SK-N-SH treated with all-trans-retinoic acid at 6 μM for 48 hours (cell line): ENCODE data around the gene NLRX1.

Experiments used
- BACH2 ChIP-seq: fragments of 250-450 bp; sonication (Bioruptor Pico); IDR thresholded peaks from 2 replicates; pipeline ENCODE4 v1.9.0; 2021; ENCODE audit warnings: mild to moderate bottlenecking, borderline replicate concordance
- TF ChIP-seq, protein P1 (sequence below): fragments of 250-450 bp; sonication (Bioruptor Pico); IDR thresholded peaks from 2 replicates; pipeline ENCODE4 v1.8.0; 2020; ENCODE audit warnings: mild to moderate bottlenecking, moderate library complexity, borderline replicate concordance

DNA sequence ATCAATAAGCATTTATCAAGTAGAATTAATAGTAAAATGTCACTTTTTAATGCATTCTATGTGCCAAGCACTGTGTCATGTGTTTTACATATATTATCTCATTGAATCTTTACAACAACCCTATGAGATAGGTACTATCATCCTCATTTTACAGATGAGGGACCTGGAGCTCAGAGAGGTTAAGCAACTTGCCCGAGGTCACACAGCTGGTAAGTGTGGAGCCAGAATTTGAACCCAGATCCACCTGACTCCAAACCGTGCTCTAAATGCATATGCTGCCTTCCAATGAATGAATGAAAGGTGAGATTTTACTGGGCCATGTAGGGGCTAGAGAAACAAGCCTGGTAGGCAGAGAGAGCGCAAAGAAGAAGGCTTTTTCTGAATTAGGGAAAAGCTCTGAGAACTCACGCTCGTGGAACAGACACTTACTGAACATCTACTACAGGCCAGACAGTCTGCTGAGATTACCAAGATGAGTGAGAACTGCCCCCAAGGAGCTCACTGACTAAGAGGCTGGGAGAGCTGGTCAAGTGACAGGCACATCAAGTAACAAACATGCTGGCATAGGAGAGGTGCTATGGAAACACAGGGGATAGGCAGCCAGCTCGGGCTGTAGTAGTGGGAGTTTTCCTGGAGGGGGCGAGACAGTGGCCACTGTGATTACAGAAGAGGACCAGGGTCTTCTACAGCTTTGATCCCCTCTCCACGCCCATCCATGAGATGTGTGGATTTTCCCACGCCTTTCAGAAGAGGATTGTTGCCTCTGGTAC, 15.3 kb upstream of the NLRX1 start:
- no peak for TF ChIP-seq BACH2
- TF ChIP-seq, protein P1, sequence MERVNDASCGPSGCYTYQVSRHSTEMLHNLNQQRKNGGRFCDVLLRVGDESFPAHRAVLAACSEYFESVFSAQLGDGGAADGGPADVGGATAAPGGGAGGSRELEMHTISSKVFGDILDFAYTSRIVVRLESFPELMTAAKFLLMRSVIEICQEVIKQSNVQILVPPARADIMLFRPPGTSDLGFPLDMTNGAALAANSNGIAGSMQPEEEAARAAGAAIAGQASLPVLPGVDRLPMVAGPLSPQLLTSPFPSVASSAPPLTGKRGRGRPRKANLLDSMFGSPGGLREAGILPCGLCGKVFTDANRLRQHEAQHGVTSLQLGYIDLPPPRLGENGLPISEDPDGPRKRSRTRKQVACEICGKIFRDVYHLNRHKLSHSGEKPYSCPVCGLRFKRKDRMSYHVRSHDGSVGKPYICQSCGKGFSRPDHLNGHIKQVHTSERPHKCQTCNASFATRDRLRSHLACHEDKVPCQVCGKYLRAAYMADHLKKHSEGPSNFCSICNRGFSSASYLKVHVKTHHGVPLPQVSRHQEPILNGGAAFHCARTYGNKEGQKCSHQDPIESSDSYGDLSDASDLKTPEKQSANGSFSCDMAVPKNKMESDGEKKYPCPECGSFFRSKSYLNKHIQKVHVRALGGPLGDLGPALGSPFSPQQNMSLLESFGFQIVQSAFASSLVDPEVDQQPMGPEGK (CRISPR knock-in tag) = no peak
